GM23248 (cell line): ENCODE results near the gene JADE2. TPM values are rescaled to one million over a fixed set of nuclear protein-coding genes. Genes with fewer than 3 reads are reported as not detected.

Experiments
- DNase-seq: peaks from one replicate; pipeline ENCODE4 v3.0.0-alpha.2; 2015
- H2AFZ ChIP-seq: fragments of 200-600 bp; sonication (generic); 2 replicates; pipeline ENCODE4 v1.6.1; 2016; ENCODE audit warnings: antibody characterized with exemption
- H3F3A ChIP-seq: fragments of 200-600 bp; sonication (generic); 2 replicates; pipeline ENCODE4 v1.6.1; 2016; ENCODE audit warnings: mild to moderate bottlenecking, antibody characterized with exemption, mixed run types; ENCODE audit not compliant: insufficient read depth
- H3K27ac ChIP-seq: fragments of 200-600 bp; sonication (generic); 2 replicates; pipeline ENCODE4 v1.5.1; 2016; ENCODE audit warnings: mild to moderate bottlenecking
- H3K27me3 ChIP-seq: fragments of 200-600 bp; sonication (generic); replicated peaks from 2 replicates; pipeline ENCODE4 v1.6.1; 2016; ENCODE audit warnings: mild to moderate bottlenecking; ENCODE audit not compliant: insufficient read depth
- H3K36me3 ChIP-seq: fragments of 200-600 bp; sonication (generic); 2 replicates; pipeline ENCODE4 v1.6.1; 2016; ENCODE audit warnings: low read depth, mild to moderate bottlenecking
- H3K4me1 ChIP-seq: fragments of 200-600 bp; sonication (generic); 2 replicates; pipeline ENCODE4 v1.6.1; 2016; ENCODE audit warnings: mild to moderate bottlenecking; ENCODE audit not compliant: insufficient read depth
- H3K4me2 ChIP-seq: fragments of 200-600 bp; sonication (generic); one replicate; pipeline ENCODE4 v1.6.1; 2016; ENCODE audit warnings: mild to moderate bottlenecking; ENCODE audit not compliant: unreplicated experiment
- H3K4me3 ChIP-seq: fragments of 200-600 bp; sonication (generic); 2 replicates; pipeline ENCODE4 v1.5.1; 2016; ENCODE audit warnings: mild to moderate bottlenecking
- H3K79me2 ChIP-seq: fragments of 200-600 bp; sonication (generic); 2 replicates; pipeline ENCODE4 v1.6.1; 2016; ENCODE audit warnings: mild to moderate bottlenecking; ENCODE audit not compliant: insufficient read depth
- H3K9ac ChIP-seq: fragments of 200-600 bp; sonication (generic); 2 replicates; pipeline ENCODE4 v1.6.1; 2016; ENCODE audit warnings: mild to moderate bottlenecking
- H3K9me2 ChIP-seq: fragments of 200-600 bp; sonication (generic); 2 replicates; pipeline ENCODE4 v1.6.1; 2016; ENCODE audit warnings: mixed run types, mild to moderate bottlenecking, moderate library complexity; ENCODE audit not compliant: insufficient read depth
- H3K9me3 ChIP-seq: fragments of 200-600 bp; sonication (generic); one replicate; pipeline ENCODE4 v1.6.1; 2017; ENCODE audit warnings: low read depth
- H4K20me1 ChIP-seq: fragments of 200-600 bp; sonication (generic); 2 replicates; pipeline ENCODE4 v1.6.0; 2016; ENCODE audit not compliant: insufficient read depth
- EZH2 ChIP-seq: fragments of 200-600 bp; sonication (generic); IDR thresholded peaks from 2 replicates; pipeline ENCODE4 v1.6.1; 2018; ENCODE audit warnings: antibody characterized with exemption, mild to moderate bottlenecking; ENCODE audit not compliant: insufficient read depth, poor library complexity, severe bottlenecking
- EZH2phosphoT487 ChIP-seq: fragments of 200-600 bp; sonication (generic); IDR thresholded peaks from 2 replicates; pipeline ENCODE4 v1.6.1; 2018; ENCODE audit warnings: antibody characterized with exemption, moderate library complexity, mild to moderate bottlenecking, low read depth; ENCODE audit not compliant: insufficient read depth
- WGBS, 2 experiments: methylation state at CpG; one replicate each; pipeline ENCODE4 v1.1.6; 2015 to 2017; ENCODE audit warnings: low lambda C conversion rate in 2 of 2, low coverage in 1 of 2; ENCODE audit errors: missing lambda C conversion rate in 2 of 2; 5-methylcytosine and 5-hydroxymethylcytosine counted together
- in situ Hi-C: fragments of 300-500 bp; cut with MboI; formaldehyde crosslinking; loops from 2 replicates; pipeline ENCODE4 v1.15.0; 2020
- polyA plus RNA-seq: library from polyadenylated mRNA; unstranded; fragments of >200 nt; fragmentation: Nextera tagmentation; extraction: Ambion mirVana; gene quantifications from 2 replicates; pipeline ENCODE4 v1.2.1, GENCODE V29; 2016
- total RNA-seq: library from RNA; depleted of rRNA; stranded (reverse); fragments of >200 nt; shearing (Covaris generic); gene quantifications from 2 replicates; pipeline ENCODE4 v1.2.3, GENCODE V29; 2014

Gene JADE2
- total and polyA plus RNA-seq, 2 experiments from 2014 or later = 7.1 to 18.0 TPM

- H3F3A ChIP-seq = peaks cover 40% of the 10 kb centered on the region
- TF ChIP-seq EZH2phosphoT487 = no peak
- no peak for TF ChIP-seq EZH2
- H3K27ac ChIP-seq = no peak overlapping the region
- DNase-seq = no peak
- no peaks in the 10 kb centered on the region for H3K9me3 ChIP-seq
- H4K20me1 ChIP-seq = no peaks in the 10 kb centered on the region
- in situ Hi-C loops = no loop called here
- no peak overlapping the region for H3K9ac ChIP-seq
- H2AFZ ChIP-seq = no peak overlapping the region
- no peak overlapping the region for H3K4me3 ChIP-seq
- H3K27me3 ChIP-seq = no peaks in the 10 kb centered on the region
- H3K4me2 ChIP-seq = no peak overlapping the region
- H3K9me2 ChIP-seq = no peaks in the 10 kb centered on the region
- peaks cover 5% of the 10 kb centered on the region; the same call in 1 of the 2 replicates for H3K36me3 ChIP-seq
- peaks cover 12% of the 10 kb centered on the region; the same call in 1 of the 2 replicates for H3K79me2 ChIP-seq
- peaks cover 43% of the 10 kb centered on the region for H3K4me1 ChIP-seq
These were observed 31.5 kb downstream of the JADE2 start for GRCh38 chr5:134556994-134557393.

DNA sequence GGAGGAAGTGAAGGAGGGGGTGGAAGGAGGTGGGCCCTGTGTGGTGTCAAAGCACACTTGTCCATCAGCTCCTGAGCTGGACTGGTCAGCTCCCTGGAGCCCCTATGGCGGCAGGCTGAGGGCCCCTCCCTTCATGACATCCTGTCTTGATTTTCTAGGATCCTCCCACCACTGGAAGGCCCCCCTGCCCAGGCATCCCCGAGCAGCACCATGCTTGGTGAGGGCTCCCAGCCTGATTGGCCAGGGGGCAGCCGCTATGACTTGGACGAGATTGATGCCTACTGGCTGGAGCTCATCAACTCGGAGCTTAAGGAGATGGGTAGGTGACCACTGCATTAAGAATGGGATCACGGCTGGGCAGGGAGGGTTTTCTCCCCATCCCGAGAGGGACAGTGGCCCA, 34.2 kb downstream of the JADE2 start:
- DNase-seq = no peak
- WGBS, 2 experiments = 81 to 83% methylated on average over 6 to 7 of the region's 7 CpGs
- H3K4me1 ChIP-seq = peaks cover 16% of the 10 kb centered on the region
- no peak overlapping the region for H3K4me3 ChIP-seq
- peaks cover 12% of the 10 kb centered on the region; the same call in 1 of the 2 replicates for H3K79me2 ChIP-seq
- H4K20me1 ChIP-seq = no peaks in the 10 kb centered on the region
- H3K9ac ChIP-seq = no peak overlapping the region
- H3K9me3 ChIP-seq = no peaks in the 10 kb centered on the region
- no peaks in the 10 kb centered on the region for H3K27me3 ChIP-seq
- H3K9me2 ChIP-seq = no peaks in the 10 kb centered on the region
- H3K4me2 ChIP-seq = no peak overlapping the region
- peaks cover 19% of the 10 kb centered on the region; the same call in 1 of the 2 replicates for H3K36me3 ChIP-seq
- no peak overlapping the region for H2AFZ ChIP-seq
- in situ Hi-C loops = no loop called here
- TF ChIP-seq EZH2 = no peak
- peaks cover 19% of the 10 kb centered on the region for H3F3A ChIP-seq
- H3K27ac ChIP-seq = no peak overlapping the region

- no peak overlapping the region for H3K9ac ChIP-seq
- 89% methylated on average over 15 of the region's 15 CpGs for WGBS, 2 experiments
- no peak overlapping the region for H2AFZ ChIP-seq
- no peaks in the 10 kb centered on the region for H4K20me1 ChIP-seq
- no peak for TF ChIP-seq EZH2
- H3K4me3 ChIP-seq = no peak overlapping the region
- no peaks in the 10 kb centered on the region for H3K27me3 ChIP-seq
- H3K36me3 ChIP-seq = peaks cover 19% of the 10 kb centered on the region; the same call in 1 of the 2 replicates
- no peak for DNase-seq
- H3K27ac ChIP-seq = no peak overlapping the region
- H3K4me1 ChIP-seq = peaks cover 6% of the 10 kb centered on the region
- no peaks in the 10 kb centered on the region for H3K9me3 ChIP-seq
- H3K9me2 ChIP-seq = no peaks in the 10 kb centered on the region
- peaks cover 9% of the 10 kb centered on the region for H3F3A ChIP-seq
- in situ Hi-C loops = no loop called here
- H3K4me2 ChIP-seq = no peak overlapping the region
- H3K79me2 ChIP-seq = peaks cover 12% of the 10 kb centered on the region; the same call in 1 of the 2 replicates
These were observed 35.2 kb downstream of the JADE2 start for GRCh38 chr5:134560698-134561097.

DNA sequence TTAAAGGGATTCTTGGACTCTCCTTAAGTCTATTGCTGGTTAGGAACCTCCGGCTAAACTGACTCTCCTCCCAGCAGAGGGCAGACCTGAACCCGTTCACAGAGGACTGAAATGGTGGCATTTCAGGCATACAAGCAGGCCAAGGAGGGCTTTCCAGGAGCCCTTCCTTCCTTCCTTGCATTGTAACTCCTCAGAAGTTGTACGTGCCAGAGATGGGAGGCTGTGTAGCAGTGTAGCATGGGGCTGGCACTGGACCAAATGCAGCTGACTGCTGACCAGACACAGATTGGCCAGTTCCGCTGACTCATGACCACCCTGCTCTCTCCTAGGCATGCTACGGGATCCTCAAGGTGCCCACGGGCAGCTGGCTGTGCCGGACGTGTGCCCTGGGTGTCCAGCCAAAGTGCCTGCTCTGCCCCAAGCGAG, 36.4 kb downstream of the JADE2 start:
- TF ChIP-seq EZH2phosphoT487 = no peak
- TF ChIP-seq EZH2 = no peak
- no peaks in the 10 kb centered on the region for H3K4me1 ChIP-seq
- no peaks in the 10 kb centered on the region for H4K20me1 ChIP-seq
- H3K27ac ChIP-seq = no peak overlapping the region
- in situ Hi-C loops = no loop called here
- WGBS, 2 experiments = 70 to 73% methylated on average over 9 of the region's 9 CpGs
- H3K27me3 ChIP-seq = no peaks in the 10 kb centered on the region
- no peak overlapping the region for H3K9ac ChIP-seq
- no peak overlapping the region for H3K4me3 ChIP-seq
- H3F3A ChIP-seq = peaks cover 2% of the 10 kb centered on the region; the same call in 1 of the 2 replicates
- H3K4me2 ChIP-seq = no peak overlapping the region
- H3K36me3 ChIP-seq = peaks cover 19% of the 10 kb centered on the region; the same call in 1 of the 2 replicates
- peaks cover 12% of the 10 kb centered on the region; the same call in 1 of the 2 replicates for H3K79me2 ChIP-seq
- peak; percentile 50 for DNase-seq
- H3K9me3 ChIP-seq = no peaks in the 10 kb centered on the region
- no peaks in the 10 kb centered on the region for H3K9me2 ChIP-seq
- no peak overlapping the region for H2AFZ ChIP-seq

DNA sequence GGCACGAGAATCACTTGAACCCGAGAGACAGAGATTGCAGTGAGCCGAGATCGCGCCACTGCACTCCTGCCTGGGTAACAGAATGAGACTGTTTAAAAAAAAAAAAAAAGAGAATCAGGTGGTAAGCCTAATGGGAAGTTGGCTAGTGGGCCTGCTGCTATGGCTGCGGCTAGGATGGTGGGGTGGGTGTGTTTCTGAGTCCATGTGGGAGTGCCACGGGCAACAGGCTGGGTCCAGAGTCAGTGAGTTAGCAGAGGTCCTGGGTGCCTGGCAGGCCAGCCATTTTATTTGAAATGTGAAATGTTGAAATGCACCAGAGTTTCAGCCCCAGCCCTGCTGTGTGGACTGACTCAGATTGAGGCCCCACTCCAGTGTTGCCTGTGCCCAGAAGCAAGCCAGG, 37.8 kb downstream of the JADE2 start:
- in situ Hi-C loops = no loop called here
- H3K4me3 ChIP-seq = no peak overlapping the region
- H3K9ac ChIP-seq = no peak overlapping the region
- DNase-seq = no peak
- H3K4me2 ChIP-seq = no peak overlapping the region
- peaks cover 19% of the 10 kb centered on the region; the same call in 1 of the 2 replicates for H3K36me3 ChIP-seq
- H3K27me3 ChIP-seq = no peaks in the 10 kb centered on the region
- H3K4me1 ChIP-seq = peaks cover 6% of the 10 kb centered on the region
- H3K9me2 ChIP-seq = no peaks in the 10 kb centered on the region
- no peak for TF ChIP-seq EZH2
- no peak for TF ChIP-seq EZH2phosphoT487
- 95 to 98% methylated on average over 7 of the region's 7 CpGs for WGBS, 2 experiments
- H3K79me2 ChIP-seq = peaks cover 12% of the 10 kb centered on the region; the same call in 1 of the 2 replicates
- no peak overlapping the region for H3K27ac ChIP-seq
- no peak overlapping the region for H2AFZ ChIP-seq
- no peaks in the 10 kb centered on the region for H4K20me1 ChIP-seq
- 0 out of 2 replicates have a peak, but pooled peaks cover 5% of the 10 kb centered on the region for H3F3A ChIP-seq
- no peaks in the 10 kb centered on the region for H3K9me3 ChIP-seq
